Measurements from ENCODE around the gene MEIS2. TPM values are rescaled to one million over a fixed set of nuclear protein-coding genes. Genes with fewer than 3 reads are reported as not detected.

Gene MEIS2
- total RNA-seq, 5 donors from 2014 or later (not counting 1 experiment from before 2014, with no cell fraction given): 0.38 to 0.54 TPM; not detected in 3

DNA sequence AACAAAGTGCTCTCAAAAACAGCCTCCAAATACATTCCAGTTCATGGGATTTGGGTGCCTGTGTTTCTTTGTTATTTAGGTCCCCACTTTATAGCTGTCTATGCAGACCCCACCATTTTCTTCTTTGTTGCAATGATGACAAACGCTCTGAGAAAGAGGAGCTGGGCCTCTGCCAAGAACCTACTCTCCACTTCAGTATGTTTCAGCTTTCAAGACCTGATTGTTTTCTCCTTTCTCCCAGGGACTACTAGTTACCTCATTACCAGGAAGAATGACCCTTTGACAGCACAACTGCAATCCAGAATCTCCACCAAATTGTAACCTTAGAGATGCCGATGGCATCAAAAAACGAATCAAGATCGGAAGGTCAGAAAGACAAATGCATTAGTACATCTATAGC is 236.8 kb downstream of the MEIS2 start:
- H3K4me1 ChIP-seq (ENCODE audit: control insufficient read depth in 1 of 2, extremely low read depth in 1 of 2, insufficient read depth in 2 of 2, low read length in 2 of 2): no peaks in the 10 kb centered on the region
- Mint-ChIP-seq H3K27me3 (peaks cover 0 to 6% of the 10 kb centered on the region in 2 donors), H3K9me3 (no peaks in the 10 kb centered on the region), H3K27ac (no peak overlapping the region), H3K4me3 (no peak overlapping the region), H3K4me1 (no peaks in the 10 kb centered on the region), H3K36me3 (no peaks in the 10 kb centered on the region)
- DNase-seq (no peak), ATAC-seq (replicated peaks in 1 of 4) (no peak)
- H3K36me3 ChIP-seq (ENCODE audit: control insufficient read depth in 2 of 2, extremely low read depth in 1 of 2, insufficient read depth in 1 of 2, low read length in 1 of 2): no peaks in the 10 kb centered on the region
- peaks cover 0 to 3% of the 10 kb centered on the region in 2 experiments for H3K27me3 ChIP-seq (replicated peaks in 1 of 2; ENCODE audit: control insufficient read depth in 2 of 2, extremely low read depth in 1 of 2, insufficient read depth in 2 of 2, low read length in 1 of 2)
- 100% methylated on average over 1 of the region's 4 CpGs for WGBS (ENCODE audit: insufficient coverage)
- POLR2A ChIA-PET: no interaction called here
- CTCF ChIA-PET: no interaction called here
- H3K9me3 ChIP-seq: no peaks in the 10 kb centered on the region
- no peak overlapping the region for H3K27ac ChIP-seq (ENCODE audit: low read length)
- no peak overlapping the region for H3K4me3 ChIP-seq (ENCODE audit: control insufficient read depth in 1 of 2, extremely low read depth in 1 of 2, low read length in 1 of 2)

GRCh38 chr15:36860792-36861191 is 239.6 kb downstream of the MEIS2 start:
- Mint-ChIP-seq H3K27ac (no peak overlapping the region), H3K9me3 (peaks cover 0 to 4% (median 0%) of the 10 kb centered on the region in 3 donors), H3K27me3 (peaks cover 5 to 13% of the 10 kb centered on the region in 2 donors), H3K4me3 (no peak overlapping the region), H3K4me1 (no peaks in the 10 kb centered on the region), H3K36me3 (no peaks in the 10 kb centered on the region)
- no peak for ATAC-seq (replicated peaks in 1 of 4)
- no peak for DNase-seq
- H3K27me3 ChIP-seq (replicated peaks in 1 of 2; ENCODE audit: control insufficient read depth in 2 of 2, extremely low read depth in 1 of 2, insufficient read depth in 2 of 2, low read length in 1 of 2): peaks cover 0 to 3% of the 10 kb centered on the region in 2 experiments
- H3K9me3 ChIP-seq: no peaks in the 10 kb centered on the region
- H3K27ac ChIP-seq (ENCODE audit: low read length): no peak overlapping the region
- POLR2A ChIA-PET: interaction anchor here in 1 of 2 donors (0.5 kb wide), 1 partner anchor 734 kb away, joined by 3 read pairs; no protein-coding TSS in a partner anchor
- WGBS (ENCODE audit: insufficient coverage): no CpG with 5 or more reads among the region's 2 CpGs
- H3K36me3 ChIP-seq (ENCODE audit: control insufficient read depth in 2 of 2, extremely low read depth in 1 of 2, insufficient read depth in 1 of 2, low read length in 1 of 2): no peaks in the 10 kb centered on the region
- no peak overlapping the region for H3K4me3 ChIP-seq (ENCODE audit: control insufficient read depth in 1 of 2, extremely low read depth in 1 of 2, low read length in 1 of 2)
- CTCF ChIA-PET: no interaction called here
- H3K4me1 ChIP-seq (ENCODE audit: control insufficient read depth in 1 of 2, extremely low read depth in 1 of 2, insufficient read depth in 2 of 2, low read length in 2 of 2): no peaks in the 10 kb centered on the region

- Mint-ChIP-seq H3K36me3 (no peaks in the 10 kb centered on the region), H3K27me3 (peaks cover 7 to 16% of the 10 kb centered on the region in 2 donors), H3K27ac (no peak overlapping the region), H3K4me3 (no peak overlapping the region), H3K9me3 (peaks cover 0 to 7% (median 0%) of the 10 kb centered on the region in 3 donors), H3K4me1 (no peaks in the 10 kb centered on the region)
- Histone ChIP-seq H3K4me3 (ENCODE audit: control insufficient read depth in 1 of 2, extremely low read depth in 1 of 2, low read length in 1 of 2) (no peak overlapping the region), H3K27ac (ENCODE audit: low read length) (no peak overlapping the region), H3K27me3 (replicated peaks in 1 of 2; ENCODE audit: control insufficient read depth in 2 of 2, extremely low read depth in 1 of 2, insufficient read depth in 2 of 2, low read length in 1 of 2) (peaks cover 0 to 3% of the 10 kb centered on the region in 2 experiments), H3K9me3 (no peaks in the 10 kb centered on the region), H3K4me1 (ENCODE audit: control insufficient read depth in 1 of 2, extremely low read depth in 1 of 2, insufficient read depth in 2 of 2, low read length in 2 of 2) (no peaks in the 10 kb centered on the region), H3K36me3 (ENCODE audit: control insufficient read depth in 2 of 2, extremely low read depth in 1 of 2, insufficient read depth in 1 of 2, low read length in 1 of 2) (no peaks in the 10 kb centered on the region)
- POLR2A ChIA-PET: no interaction called here
- CTCF ChIA-PET: no interaction called here
- DNase-seq: no peak
- no peak for ATAC-seq (replicated peaks in 1 of 4)
Measured at GRCh38 chr15:36858423-36858822, 241.9 kb downstream of the MEIS2 start.

DNA sequence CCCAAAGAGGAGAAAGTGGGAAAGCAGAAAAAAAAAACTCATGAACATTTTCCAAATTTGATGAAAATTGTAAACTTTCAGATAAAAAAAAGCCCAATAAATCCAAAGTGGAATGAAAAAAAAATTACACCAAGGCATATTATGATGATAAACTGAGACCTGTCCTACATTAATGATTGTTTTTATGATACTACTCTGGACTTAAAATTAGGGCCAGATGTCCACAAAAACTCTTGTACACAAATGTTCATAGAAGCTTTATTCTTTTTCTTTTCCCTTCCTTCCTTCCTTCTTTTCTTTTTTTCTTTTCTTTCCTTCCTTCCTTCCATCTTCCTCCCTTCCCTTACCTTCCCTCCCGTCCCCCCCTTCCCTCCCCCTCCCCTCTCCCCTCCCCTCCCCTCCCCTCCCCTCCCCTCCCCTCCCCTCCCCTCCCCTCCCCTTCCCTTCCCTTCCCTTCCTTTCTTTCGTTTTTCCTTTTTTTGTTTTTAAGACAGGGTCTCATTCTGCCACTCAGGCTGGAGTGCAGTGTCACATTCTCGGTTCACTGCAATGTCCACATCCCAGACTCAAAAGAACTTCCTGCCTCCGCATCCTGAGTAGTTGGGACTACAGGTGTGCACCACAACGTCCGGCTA is 243.9 kb downstream of the MEIS2 start:
- H3K27ac ChIP-seq (ENCODE audit: low read length): no peak overlapping the region
- Mint-ChIP-seq H3K27ac (no peak overlapping the region), H3K4me3 (no peak overlapping the region), H3K4me1 (no peaks in the 10 kb centered on the region), H3K9me3 (peaks cover 0 to 7% (median 0%) of the 10 kb centered on the region in 3 donors), H3K27me3 (peaks cover 7 to 16% of the 10 kb centered on the region in 2 donors), H3K36me3 (no peaks in the 10 kb centered on the region)
- no peak for DNase-seq
- H3K27me3 ChIP-seq (replicated peaks in 1 of 2; ENCODE audit: control insufficient read depth in 2 of 2, extremely low read depth in 1 of 2, insufficient read depth in 2 of 2, low read length in 1 of 2): peaks cover 0 to 3% of the 10 kb centered on the region in 2 experiments
- WGBS (ENCODE audit: insufficient coverage): 90% methylated on average over 2 of the region's 6 CpGs
- ChIA-PET CTCF (no interaction called here), POLR2A (no interaction called here)
- no peak for ATAC-seq (replicated peaks in 1 of 4)
- H3K4me3 ChIP-seq (ENCODE audit: control insufficient read depth in 1 of 2, extremely low read depth in 1 of 2, low read length in 1 of 2): no peak overlapping the region
- no peaks in the 10 kb centered on the region for H3K4me1 ChIP-seq (ENCODE audit: control insufficient read depth in 1 of 2, extremely low read depth in 1 of 2, insufficient read depth in 2 of 2, low read length in 2 of 2)
- H3K36me3 ChIP-seq (ENCODE audit: control insufficient read depth in 2 of 2, extremely low read depth in 1 of 2, insufficient read depth in 1 of 2, low read length in 1 of 2): no peaks in the 10 kb centered on the region
- no peaks in the 10 kb centered on the region for H3K9me3 ChIP-seq

GRCh38 chr15:36850864-36851263 is 249.5 kb downstream of the MEIS2 start:
- Histone ChIP-seq H3K4me3 (ENCODE audit: control insufficient read depth in 1 of 2, extremely low read depth in 1 of 2, low read length in 1 of 2) (no peak overlapping the region), H3K27me3 (replicated peaks in 1 of 2; ENCODE audit: control insufficient read depth in 2 of 2, extremely low read depth in 1 of 2, insufficient read depth in 2 of 2, low read length in 1 of 2) (peaks cover 0 to 2% of the 10 kb centered on the region in 2 experiments), H3K27ac (ENCODE audit: low read length) (no peak overlapping the region), H3K4me1 (ENCODE audit: control insufficient read depth in 1 of 2, extremely low read depth in 1 of 2, insufficient read depth in 2 of 2, low read length in 2 of 2) (no peaks in the 10 kb centered on the region), H3K36me3 (ENCODE audit: control insufficient read depth in 2 of 2, extremely low read depth in 1 of 2, insufficient read depth in 1 of 2, low read length in 1 of 2) (no peaks in the 10 kb centered on the region), H3K9me3 (no peaks in the 10 kb centered on the region)
- DNase-seq: no peak
- CTCF ChIA-PET: no interaction called here
- Mint-ChIP-seq H3K9me3 (peaks cover 0 to 3% (median 3%) of the 10 kb centered on the region in 3 donors), H3K27me3 (peaks cover 5 to 21% of the 10 kb centered on the region in 2 donors), H3K4me1 (no peaks in the 10 kb centered on the region), H3K4me3 (no peak overlapping the region), H3K36me3 (no peaks in the 10 kb centered on the region), H3K27ac (no peak overlapping the region)
- no peak for ATAC-seq (replicated peaks in 1 of 4)
- WGBS (ENCODE audit: insufficient coverage): no CpG with 5 or more reads among the region's 2 CpGs
- POLR2A ChIA-PET: no interaction called here

DNA sequence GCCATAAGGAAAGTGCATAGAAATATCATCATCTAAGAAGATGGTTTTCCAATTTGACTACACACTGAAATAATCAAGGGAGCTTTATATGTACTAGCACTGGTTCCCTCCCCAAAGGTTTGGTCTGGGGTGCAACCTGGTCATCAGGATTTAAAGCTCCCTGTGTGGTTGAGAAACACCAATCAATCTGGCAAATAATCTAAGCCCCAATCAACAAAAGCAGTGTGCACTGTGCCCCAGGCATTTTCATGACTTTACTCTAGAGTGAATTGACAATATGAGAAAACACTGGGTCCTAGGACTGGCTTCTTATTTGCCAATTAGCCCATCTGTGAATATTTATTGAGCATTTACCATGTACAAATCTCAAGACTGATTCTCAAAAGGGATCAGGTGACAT is 255.1 kb downstream of the MEIS2 start:
- Mint-ChIP-seq H3K4me1 (no peaks in the 10 kb centered on the region), H3K27me3 (peaks cover 5 to 29% of the 10 kb centered on the region in 2 donors), H3K9me3 (no peaks in the 10 kb centered on the region), H3K36me3 (no peaks in the 10 kb centered on the region), H3K4me3 (no peak overlapping the region), H3K27ac (no peak overlapping the region)
- H3K27ac ChIP-seq (ENCODE audit: low read length): no peak overlapping the region
- ChIA-PET POLR2A (no interaction called here), CTCF (no interaction called here)
- no peaks in the 10 kb centered on the region for H3K36me3 ChIP-seq (ENCODE audit: control insufficient read depth in 2 of 2, extremely low read depth in 1 of 2, insufficient read depth in 1 of 2, low read length in 1 of 2)
- ATAC-seq (replicated peaks in 1 of 4) (no peak), DNase-seq (no peak)
- H3K27me3 ChIP-seq (replicated peaks in 1 of 2; ENCODE audit: control insufficient read depth in 2 of 2, extremely low read depth in 1 of 2, insufficient read depth in 2 of 2, low read length in 1 of 2): peaks cover 0 to 2% of the 10 kb centered on the region in 2 experiments
- H3K4me1 ChIP-seq (ENCODE audit: control insufficient read depth in 1 of 2, extremely low read depth in 1 of 2, insufficient read depth in 2 of 2, low read length in 2 of 2): no peaks in the 10 kb centered on the region
- no peaks in the 10 kb centered on the region for H3K9me3 ChIP-seq
- H3K4me3 ChIP-seq (ENCODE audit: control insufficient read depth in 1 of 2, extremely low read depth in 1 of 2, low read length in 1 of 2): no peak overlapping the region

GRCh38 chr15:36844534-36844998 is 255.8 kb downstream of the MEIS2 start:
- no peaks in the 10 kb centered on the region for H3K9me3 ChIP-seq
- Mint-ChIP-seq H3K27me3 (peaks cover 3 to 29% of the 10 kb centered on the region in 2 donors), H3K36me3 (no peaks in the 10 kb centered on the region), H3K4me3 (no peak overlapping the region), H3K4me1 (no peaks in the 10 kb centered on the region), H3K9me3 (no peaks in the 10 kb centered on the region), H3K27ac (no peak overlapping the region)
- no peaks in the 10 kb centered on the region for H3K4me1 ChIP-seq (ENCODE audit: control insufficient read depth in 1 of 2, extremely low read depth in 1 of 2, insufficient read depth in 2 of 2, low read length in 2 of 2)
- no peak for DNase-seq
- WGBS (ENCODE audit: insufficient coverage): 28% methylated on average over 2 of the region's 4 CpGs
- H3K27me3 ChIP-seq (replicated peaks in 1 of 2; ENCODE audit: control insufficient read depth in 2 of 2, extremely low read depth in 1 of 2, insufficient read depth in 2 of 2, low read length in 1 of 2): peaks cover 0 to 2% of the 10 kb centered on the region in 2 experiments
- H3K36me3 ChIP-seq (ENCODE audit: control insufficient read depth in 2 of 2, extremely low read depth in 1 of 2, insufficient read depth in 1 of 2, low read length in 1 of 2): no peaks in the 10 kb centered on the region
- ATAC-seq (replicated peaks in 1 of 4): no peak
- H3K27ac ChIP-seq (ENCODE audit: low read length): no peak overlapping the region
- POLR2A ChIA-PET: no interaction called here
- H3K4me3 ChIP-seq (ENCODE audit: control insufficient read depth in 1 of 2, extremely low read depth in 1 of 2, low read length in 1 of 2): no peak overlapping the region
- CTCF ChIA-PET: no interaction called here

All from T-cell (primary cell).